Choroid plexus epithelial cell (primary cell): ENCODE measurements around the gene APBA2.
"Not testable (repeated sequence)": the region's sequence is repeated elsewhere in the genome, so short reads cannot be mapped to it uniquely, and the experiment has no call there.

Experiments used
- DNase-seq: peaks from one replicate; pipeline ENCODE4 v3.0.0-alpha.2; 2010; ENCODE audit warnings: low read depth
- H3K4me3 ChIP-seq: 2 replicates; pipeline ENCODE4 v1.5.1; 2011; ENCODE audit warnings: low read depth, mild to moderate bottlenecking, control low read depth, low read length, moderate library complexity
- CTCF ChIP-seq: conservative IDR thresholded peaks from 2 replicates; pipeline ENCODE4 v1.5.1; 2011; ENCODE audit warnings: low read depth, mild to moderate bottlenecking, control low read depth, inconsistent platforms, low read length, moderate library complexity

APBA2 gene

GRCh38 chr15:29043736-29044502, 158.1 kb downstream of the APBA2 start:
- DNase-seq, result peak; percentile 77
- no peak for TF ChIP-seq CTCF
- H3K4me3 ChIP-seq, result no peak overlapping the region

DNA sequence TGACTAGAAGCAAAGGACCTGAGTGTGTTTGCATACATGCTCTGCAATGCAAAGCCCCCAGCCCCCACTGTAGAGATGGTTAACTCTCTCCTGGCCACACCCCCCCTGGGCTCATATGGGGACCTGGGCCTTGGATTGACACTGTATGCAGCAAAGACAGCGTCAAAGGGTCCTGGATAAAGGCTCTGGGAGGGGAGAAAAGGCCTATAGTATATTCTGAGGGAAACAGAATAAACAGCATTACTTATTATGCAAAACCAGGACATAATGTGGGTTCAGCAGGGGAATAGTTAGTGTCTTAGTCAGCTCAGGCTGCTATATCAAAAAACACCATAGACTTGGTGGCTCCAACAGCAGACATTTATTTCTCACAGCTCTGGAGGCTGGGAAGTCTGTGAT, 158.7 kb downstream of the APBA2 start:
- no peak for TF ChIP-seq CTCF
- H3K4me3 ChIP-seq, result no peak overlapping the region
- DNase-seq, result peak; percentile 61

DNA sequence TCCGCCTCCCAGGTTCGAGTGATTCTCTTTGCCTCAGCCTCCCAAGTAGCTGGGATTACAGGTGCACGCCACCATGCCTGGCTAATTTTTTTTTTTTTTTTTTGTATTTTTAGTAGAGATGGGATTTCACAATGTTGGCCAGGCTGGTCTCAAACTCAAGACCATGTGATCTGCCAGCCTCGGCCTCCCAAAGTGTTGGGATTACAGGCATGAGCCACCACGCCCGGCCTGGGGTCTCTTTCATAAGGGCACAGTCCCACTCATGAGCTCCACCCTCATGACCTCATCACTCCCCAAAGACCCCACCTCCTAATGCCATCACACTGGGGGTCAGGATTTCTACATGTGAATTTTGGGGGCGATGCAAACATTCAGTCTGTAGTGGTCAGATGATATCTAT, 159.4 kb downstream of the APBA2 start:
- H3K4me3 ChIP-seq, DNase-seq: not testable (repeated sequence)

GRCh38 chr15:29045717-29046116, 159.9 kb downstream of the APBA2 start:
- peak; percentile 55 for DNase-seq
- TF ChIP-seq CTCF, result no peak
- H3K4me3 ChIP-seq, result no peak overlapping the region

DNA sequence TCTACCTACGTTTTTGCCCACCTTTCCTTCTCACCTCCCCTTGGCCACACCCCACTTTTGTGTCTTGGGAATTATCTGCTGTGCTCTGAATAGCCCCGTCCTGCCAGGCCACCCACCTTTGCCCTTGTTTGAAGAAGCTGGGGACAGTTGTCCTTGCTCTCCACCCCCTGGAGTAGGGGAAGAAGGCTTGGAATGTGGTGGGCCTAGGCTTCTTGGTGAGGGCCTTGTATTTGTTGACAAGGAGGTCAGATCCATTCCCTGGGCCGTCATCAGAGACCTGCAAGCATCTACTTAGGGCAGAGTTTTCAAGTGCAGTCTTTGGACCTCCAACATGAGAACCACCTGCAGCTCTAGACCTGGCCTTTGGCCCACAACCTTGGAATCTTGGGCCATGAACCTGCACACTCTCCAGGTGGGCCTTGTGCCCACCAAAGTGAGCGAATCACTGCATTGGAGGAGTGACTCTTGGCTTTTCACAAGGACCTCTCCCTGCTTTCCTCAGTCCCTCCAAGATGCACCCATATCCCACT, 160.6 kb downstream of the APBA2 start:
- TF ChIP-seq CTCF, result no peak
- no peak overlapping the region for H3K4me3 ChIP-seq
- DNase-seq, result no peak

- DNase-seq, result no peak
- no peak for TF ChIP-seq CTCF
- H3K4me3 ChIP-seq, result no peak overlapping the region
These were observed 161.2 kb downstream of the APBA2 start for GRCh38 chr15:29046977-29047376.

DNA sequence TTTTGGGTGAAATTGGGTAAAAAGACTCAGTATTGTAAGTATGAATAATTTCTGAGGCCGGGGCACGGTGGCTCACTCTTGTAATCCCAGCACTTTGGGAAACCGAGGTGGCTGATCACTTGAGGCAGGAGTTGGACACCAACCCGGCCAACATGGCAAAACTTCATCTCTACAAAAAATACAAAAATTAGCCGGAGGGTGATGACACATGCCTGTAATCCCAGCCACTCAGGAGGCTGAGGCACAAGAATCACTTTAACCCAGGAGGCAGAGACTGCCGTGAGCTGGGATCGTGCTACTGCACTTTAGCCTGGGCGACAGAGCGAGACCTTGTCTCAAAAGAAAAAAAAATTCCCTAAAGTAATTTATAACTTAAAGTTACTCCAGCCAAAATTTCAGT, 162.2 kb downstream of the APBA2 start:
- no peak for DNase-seq
- H3K4me3 ChIP-seq, result no peak overlapping the region
- no peak for TF ChIP-seq CTCF
